Measurements from ENCODE around the gene NDUFAF2. TPM values are rescaled to one million over a fixed set of nuclear protein-coding genes. Genes with fewer than 3 reads are reported as not detected.

The NDUFAF2 gene
- total and polyA plus RNA-seq, 2 of the 13 experiments (the other 11 are each of a cell fraction or from before 2014, with no cell fraction given) = 34.0 to 78.4 TPM

DNA sequence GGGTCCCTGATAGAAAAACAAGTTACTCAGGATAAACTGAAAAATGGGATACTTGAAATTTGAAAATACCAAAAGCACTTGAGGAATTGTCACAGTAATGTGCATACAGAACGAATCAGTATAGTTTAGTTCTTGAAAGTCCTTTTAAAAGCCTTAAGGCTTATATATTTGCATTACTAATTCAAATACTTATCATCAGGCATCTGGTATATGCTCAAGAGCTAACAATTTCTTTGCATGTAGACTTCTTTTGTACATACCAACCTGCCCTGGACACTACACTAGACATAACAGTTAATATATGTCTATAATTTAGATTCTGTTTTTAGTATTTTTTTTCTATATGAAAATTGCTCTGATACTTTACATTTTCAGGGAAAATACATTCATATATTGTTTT is 174.1 kb downstream of the NDUFAF2 start:
- no peak for ATAC-seq
- no peak for FAIRE-seq
- no peak for DNase-seq (ENCODE audit: low spot score)
- ChIA-PET POLR2A (no interaction called here), CTCF (ENCODE audit: low intra/inter-chr PET ratio, low total read pairs) (no interaction called here)
- Histone ChIP-seq H2AFZ (ENCODE audit: low read length) (no peak overlapping the region), H3K79me2 (ENCODE audit: insufficient read depth, low read length) (no peaks in the 10 kb centered on the region), H3K4me2 (ENCODE audit: low read depth, low read length) (no peak overlapping the region), H3K4me3 (replicated peaks in 1 of 3; ENCODE audit: insufficient read depth in 1 of 3, low read depth in 2 of 3, low read length in 3 of 3) (no peak overlapping the region), H3K4me1 (ENCODE audit: insufficient read depth, low read length) (peaks cover 8% of the 10 kb centered on the region; the same call in 1 of the 2 replicates), H3K27ac (ENCODE audit: extremely low read length, insufficient read depth, low read length) (no peak overlapping the region), H4K20me1 (ENCODE audit: insufficient read depth, low read length) (no peaks in the 10 kb centered on the region), H3K36me3 (replicated peaks in 1 of 2; ENCODE audit: control insufficient read depth in 1 of 2, insufficient read depth in 2 of 2, low read length in 2 of 2) (no peaks in the 10 kb centered on the region), H3K9ac (ENCODE audit: insufficient read depth, low read depth, low read length) (no peak overlapping the region), H3K9me3 (ENCODE audit: low read length) (no peaks in the 10 kb centered on the region), H3K27me3 (ENCODE audit: control insufficient read depth in 1 of 2, insufficient read depth in 2 of 2, low read length in 2 of 2) (no peaks in the 10 kb centered on the region)
- intact Hi-C loops (cut with micrococcal nuclease; ENCODE audit: unreplicated experiment) (no loop called here), in situ Hi-C loops (cut with HindIII; ENCODE audit: extremely low pct_ligation_motif_present, low pct_unique_long_range_greater_than_20kb) (no loop called here)
- 96% methylated on average over 1 of the region's 1 CpG for WGBS (ENCODE audit: low lambda C conversion rate)
- BruUV-seq (replicated peaks) = no TSS peak
- TF ChIP-seq PTBP1 (IDR thresholded peaks at IDR 0.05; ENCODE audit: low read depth, low read length, poor library complexity, severe bottlenecking) = no peak
- TF ChIP-seq NFKB2 (CRISPR knock-in tag; IDR thresholded peaks at IDR 0.05; ENCODE audit: borderline replicate concordance) = no peak
- no peak for TF ChIP-seq TFE3 (CRISPR knock-in tag; IDR thresholded peaks at IDR 0.05)
- TF ChIP-seq GFI1 (CRISPR knock-in tag; IDR thresholded peaks at IDR 0.05; ENCODE audit: borderline replicate concordance) = no peak
- TF ChIP-seq ZFP41 (CRISPR knock-in tag; IDR thresholded peaks at IDR 0.05; ENCODE audit: borderline replicate concordance) = no peak
- no peak for TF ChIP-seq RBM39 (IDR thresholded peaks at IDR 0.05; ENCODE audit: low read depth, low read length, poor library complexity, severe bottlenecking)
- no peak for TF ChIP-seq ZNF780A (CRISPR knock-in tag; IDR thresholded peaks at IDR 0.05)
- TF ChIP-seq, protein P1, sequence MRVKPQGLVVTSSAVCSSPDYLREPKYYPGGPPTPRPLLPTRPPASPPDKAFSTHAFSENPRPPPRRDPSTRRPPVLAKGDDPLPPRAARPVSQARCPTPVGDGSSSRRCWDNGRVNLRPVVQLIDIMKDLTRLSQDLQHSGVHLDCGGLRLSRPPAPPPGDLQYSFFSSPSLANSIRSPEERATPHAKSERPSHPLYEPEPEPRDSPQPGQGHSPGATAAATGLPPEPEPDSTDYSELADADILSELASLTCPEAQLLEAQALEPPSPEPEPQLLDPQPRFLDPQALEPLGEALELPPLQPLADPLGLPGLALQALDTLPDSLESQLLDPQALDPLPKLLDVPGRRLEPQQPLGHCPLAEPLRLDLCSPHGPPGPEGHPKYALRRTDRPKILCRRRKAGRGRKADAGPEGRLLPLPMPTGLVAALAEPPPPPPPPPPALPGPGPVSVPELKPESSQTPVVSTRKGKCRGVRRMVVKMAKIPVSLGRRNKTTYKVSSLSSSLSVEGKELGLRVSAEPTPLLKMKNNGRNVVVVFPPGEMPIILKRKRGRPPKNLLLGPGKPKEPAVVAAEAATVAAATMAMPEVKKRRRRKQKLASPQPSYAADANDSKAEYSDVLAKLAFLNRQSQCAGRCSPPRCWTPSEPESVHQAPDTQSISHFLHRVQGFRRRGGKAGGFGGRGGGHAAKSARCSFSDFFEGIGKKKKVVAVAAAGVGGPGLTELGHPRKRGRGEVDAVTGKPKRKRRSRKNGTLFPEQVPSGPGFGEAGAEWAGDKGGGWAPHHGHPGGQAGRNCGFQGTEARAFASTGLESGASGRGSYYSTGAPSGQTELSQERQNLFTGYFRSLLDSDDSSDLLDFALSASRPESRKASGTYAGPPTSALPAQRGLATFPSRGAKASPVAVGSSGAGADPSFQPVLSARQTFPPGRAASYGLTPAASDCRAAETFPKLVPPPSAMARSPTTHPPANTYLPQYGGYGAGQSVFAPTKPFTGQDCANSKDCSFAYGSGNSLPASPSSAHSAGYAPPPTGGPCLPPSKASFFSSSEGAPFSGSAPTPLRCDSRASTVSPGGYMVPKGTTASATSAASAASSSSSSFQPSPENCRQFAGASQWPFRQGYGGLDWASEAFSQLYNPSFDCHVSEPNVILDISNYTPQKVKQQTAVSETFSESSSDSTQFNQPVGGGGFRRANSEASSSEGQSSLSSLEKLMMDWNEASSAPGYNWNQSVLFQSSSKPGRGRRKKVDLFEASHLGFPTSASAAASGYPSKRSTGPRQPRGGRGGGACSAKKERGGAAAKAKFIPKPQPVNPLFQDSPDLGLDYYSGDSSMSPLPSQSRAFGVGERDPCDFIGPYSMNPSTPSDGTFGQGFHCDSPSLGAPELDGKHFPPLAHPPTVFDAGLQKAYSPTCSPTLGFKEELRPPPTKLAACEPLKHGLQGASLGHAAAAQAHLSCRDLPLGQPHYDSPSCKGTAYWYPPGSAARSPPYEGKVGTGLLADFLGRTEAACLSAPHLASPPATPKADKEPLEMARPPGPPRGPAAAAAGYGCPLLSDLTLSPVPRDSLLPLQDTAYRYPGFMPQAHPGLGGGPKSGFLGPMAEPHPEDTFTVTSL (CRISPR knock-in tag; IDR thresholded peaks at IDR 0.05; ENCODE audit: borderline replicate concordance) = no peak
- no peak for TF ChIP-seq ATF7-NPFF (CRISPR knock-in tag; IDR thresholded peaks at IDR 0.05; ENCODE audit: low read depth)
- no peak for TF ChIP-seq ATF6 (CRISPR knock-in tag; conservative IDR thresholded peaks at IDR 0.05)
- TF ChIP-seq YY1 (IDR thresholded peaks at IDR 0.05; ENCODE audit: insufficient read depth, insufficient replicate concordance, low read depth, low read length) = no peak
- TF ChIP-seq RAD21 (CRISPR knock-in tag; IDR thresholded peaks at IDR 0.05) = no peak
- TF ChIP-seq ERF (CRISPR knock-in tag; IDR thresholded peaks at IDR 0.05) = no peak
- TF ChIP-seq ZNF761 (CRISPR knock-in tag; conservative IDR thresholded peaks at IDR 0.05) = no peak
